Colonic mucosa (tissue), 4 donors: ENCODE measurements around the gene ZNF136. TPM values are rescaled to one million over a fixed set of nuclear protein-coding genes. Genes with fewer than 3 reads are reported as not detected.

Experiments used
- DNase-seq: peaks from one replicate; pipeline ENCODE4 v3.0.0-alpha.2; 2020
- H3K27ac ChIP-seq: fragments of 200-600 bp; one replicate; pipeline ENCODE4 v1.8.0; 2021
- H3K27me3 ChIP-seq: fragments of 200-600 bp; one replicate; pipeline ENCODE4 v1.8.0; 2021
- H3K36me3 ChIP-seq: fragments of 200-600 bp; one replicate; pipeline ENCODE4 v1.8.0; 2021
- H3K4me1 ChIP-seq: fragments of 200-600 bp; one replicate; pipeline ENCODE4 v1.8.0; 2021; ENCODE audit warnings: mild to moderate bottlenecking
- H3K4me3 ChIP-seq: fragments of 200-600 bp; one replicate; pipeline ENCODE4 v1.8.0; 2021
- H3K9ac ChIP-seq, 2 donors: one replicate each; pipeline ENCODE4 v1.7.0; 2013; ENCODE audit warnings: control low read depth in 2 of 2, low read depth in 2 of 2, low read length in 2 of 2
- H3K9me3 ChIP-seq: fragments of 200-600 bp; one replicate; pipeline ENCODE4 v1.8.0; 2021
- intact Hi-C: fragments of 100-400 bp; cut with DNase I; formaldehyde crosslinking; loops from one replicate; pipeline ENCODE4 v1.14.1; 2022
- total RNA-seq, 2 donors: library from RNA; stranded (reverse); fragmentation: NEBNext Ultra II Directional in 1 of 2; extraction: Animal tissue kit (Norgen Biotek cat#: 25700) in 1 of 2; gene quantifications; one replicate each; pipeline ENCODE4 v1.2.1, GENCODE V29; 2021
- TF ChIP-seq, protein P1 (sequence below): fragments of 200-600 bp; IDR thresholded peaks from one replicate; pipeline ENCODE4 v1.8.0; 2022; ENCODE audit warnings: antibody characterized with exemption, mild to moderate bottlenecking
- donor health status: healthy.
- donor health status: DM: no; HTN: no; CAD: no.
- donor health status: DM: no; HTN: no; CAD: no.

The ZNF136 gene
- total RNA-seq, 2 donors from 2014 or later: 4.6 to 7.1 TPM

DNA sequence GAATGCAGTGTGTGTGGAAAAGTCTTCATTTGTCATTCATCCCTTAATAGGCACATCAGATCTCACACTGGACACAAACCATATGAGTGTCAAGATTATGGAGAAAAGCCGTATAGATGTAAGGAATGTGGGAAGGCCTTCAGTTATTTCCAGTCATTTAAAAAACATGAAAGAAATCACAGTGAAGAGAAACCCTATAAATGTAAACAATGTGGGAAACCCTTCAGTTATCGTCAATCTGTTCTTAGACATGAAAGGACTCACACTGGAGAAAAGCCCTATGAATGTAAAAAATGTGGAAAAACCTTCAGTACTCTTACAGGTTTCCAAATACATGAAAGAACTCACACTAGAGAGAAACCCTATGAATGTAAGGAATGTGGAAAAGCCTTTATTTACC, 45.3 kb downstream of the ZNF136 start:
- Histone ChIP-seq H3K27ac (no peak overlapping the region), H3K9me3 (peaks cover 5% of the 10 kb centered on the region)

GRCh38 chr19:12217332-12217731, 54.4 kb downstream of the ZNF136 start:
- no peak for DNase-seq
- Histone ChIP-seq H3K9ac (no peak overlapping the region), H3K36me3 (no peaks in the 10 kb centered on the region), H3K27ac (no peak overlapping the region), H3K4me3 (no peak overlapping the region), H3K27me3 (no peaks in the 10 kb centered on the region), H3K4me1 (no peaks in the 10 kb centered on the region), H3K9me3 (no peaks in the 10 kb centered on the region)
- TF ChIP-seq, protein P1, sequence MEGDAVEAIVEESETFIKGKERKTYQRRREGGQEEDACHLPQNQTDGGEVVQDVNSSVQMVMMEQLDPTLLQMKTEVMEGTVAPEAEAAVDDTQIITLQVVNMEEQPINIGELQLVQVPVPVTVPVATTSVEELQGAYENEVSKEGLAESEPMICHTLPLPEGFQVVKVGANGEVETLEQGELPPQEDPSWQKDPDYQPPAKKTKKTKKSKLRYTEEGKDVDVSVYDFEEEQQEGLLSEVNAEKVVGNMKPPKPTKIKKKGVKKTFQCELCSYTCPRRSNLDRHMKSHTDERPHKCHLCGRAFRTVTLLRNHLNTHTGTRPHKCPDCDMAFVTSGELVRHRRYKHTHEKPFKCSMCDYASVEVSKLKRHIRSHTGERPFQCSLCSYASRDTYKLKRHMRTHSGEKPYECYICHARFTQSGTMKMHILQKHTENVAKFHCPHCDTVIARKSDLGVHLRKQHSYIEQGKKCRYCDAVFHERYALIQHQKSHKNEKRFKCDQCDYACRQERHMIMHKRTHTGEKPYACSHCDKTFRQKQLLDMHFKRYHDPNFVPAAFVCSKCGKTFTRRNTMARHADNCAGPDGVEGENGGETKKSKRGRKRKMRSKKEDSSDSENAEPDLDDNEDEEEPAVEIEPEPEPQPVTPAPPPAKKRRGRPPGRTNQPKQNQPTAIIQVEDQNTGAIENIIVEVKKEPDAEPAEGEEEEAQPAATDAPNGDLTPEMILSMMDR: no peak
- intact Hi-C loops: no loop called here

More for the DNA sequence above, 45.3 kb downstream of the ZNF136 start:
- intact Hi-C loops: no loop called here
- TF ChIP-seq, protein P1: no peak
- H3K4me3 ChIP-seq: no peak overlapping the region
- no peak for DNase-seq
- no peaks in the 10 kb centered on the region for H3K27me3 ChIP-seq
- no peak overlapping the region for H3K9ac ChIP-seq
- no peaks in the 10 kb centered on the region for H3K4me1 ChIP-seq
- H3K36me3 ChIP-seq: no peaks in the 10 kb centered on the region

DNA sequence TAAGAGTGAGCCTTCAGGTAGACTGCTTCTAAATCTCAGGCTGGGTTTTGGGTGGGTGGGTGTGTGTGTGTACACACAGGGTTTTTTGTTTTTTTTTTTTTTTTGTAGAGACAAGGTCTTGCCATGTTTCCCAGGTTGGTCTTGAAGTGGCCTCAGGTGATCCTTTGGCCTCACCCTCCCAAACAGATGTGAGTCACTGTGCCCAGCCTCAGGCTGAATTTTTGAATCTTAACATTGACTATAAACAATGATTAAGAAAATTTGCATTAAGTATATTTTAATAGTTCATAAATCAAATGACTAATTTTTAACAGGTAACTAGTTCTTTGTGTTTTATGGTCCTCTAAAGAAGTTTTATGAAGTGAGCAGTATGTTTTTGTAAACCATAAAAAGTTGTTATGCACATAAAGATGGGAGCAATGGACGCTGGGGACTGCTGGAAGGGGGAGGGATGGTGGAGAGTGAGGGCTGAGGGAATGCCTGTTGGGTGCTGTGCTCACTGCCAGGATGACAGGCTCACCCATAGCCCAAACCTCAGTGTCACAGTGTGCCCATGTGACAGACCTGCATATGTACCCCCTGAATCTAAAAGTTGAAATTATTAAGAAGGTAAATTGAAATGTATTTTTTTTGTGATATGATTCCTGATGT, 60.2 kb downstream of the ZNF136 start:
- intact Hi-C loops: no loop called here
- H3K36me3 ChIP-seq: no peaks in the 10 kb centered on the region

GRCh38 chr19:12224676-12225075, 61.8 kb downstream of the ZNF136 start:
- TF ChIP-seq, protein P1: no peak
- Histone ChIP-seq H3K4me3 (no peak overlapping the region), H3K27me3 (no peaks in the 10 kb centered on the region), H3K27ac (no peak overlapping the region), H3K9ac (no peak overlapping the region), H3K4me1 (no peaks in the 10 kb centered on the region), H3K9me3 (no peaks in the 10 kb centered on the region), H3K36me3 (no peaks in the 10 kb centered on the region)
- no peak for DNase-seq
- intact Hi-C loops: no loop called here

More for the DNA sequence above, 60.2 kb downstream of the ZNF136 start:
- H3K4me3 ChIP-seq: no peak overlapping the region
- no peaks in the 10 kb centered on the region for H3K9me3 ChIP-seq
- H3K4me1 ChIP-seq: no peaks in the 10 kb centered on the region
- DNase-seq: no peak
- no peaks in the 10 kb centered on the region for H3K27me3 ChIP-seq
- H3K9ac ChIP-seq: no peak overlapping the region
- TF ChIP-seq, protein P1: no peak
- no peak overlapping the region for H3K27ac ChIP-seq

- Histone ChIP-seq H3K4me1 (no peaks in the 10 kb centered on the region), H3K4me3 (no peak overlapping the region), H3K9me3 (peaks cover 3% of the 10 kb centered on the region), H3K27ac (no peak overlapping the region), H3K36me3 (no peaks in the 10 kb centered on the region), H3K9ac (no peak overlapping the region), H3K27me3 (no peaks in the 10 kb centered on the region)
- no peak for DNase-seq
- intact Hi-C loops: no loop called here
- TF ChIP-seq, protein P1: no peak
These were observed 67.1 kb downstream of the ZNF136 start for GRCh38 chr19:12229990-12230389.
